EH (cell line): ENCODE results near the gene INF2.
A peak's percentile ranks its signal among the peaks of the same experiment; 100 is the strongest.

Experiments used
- DNase-seq: peaks from one replicate; pipeline ENCODE4 v3.0.0-alpha.2; 2015; ENCODE audit warnings: low read depth

Gene INF2

DNA sequence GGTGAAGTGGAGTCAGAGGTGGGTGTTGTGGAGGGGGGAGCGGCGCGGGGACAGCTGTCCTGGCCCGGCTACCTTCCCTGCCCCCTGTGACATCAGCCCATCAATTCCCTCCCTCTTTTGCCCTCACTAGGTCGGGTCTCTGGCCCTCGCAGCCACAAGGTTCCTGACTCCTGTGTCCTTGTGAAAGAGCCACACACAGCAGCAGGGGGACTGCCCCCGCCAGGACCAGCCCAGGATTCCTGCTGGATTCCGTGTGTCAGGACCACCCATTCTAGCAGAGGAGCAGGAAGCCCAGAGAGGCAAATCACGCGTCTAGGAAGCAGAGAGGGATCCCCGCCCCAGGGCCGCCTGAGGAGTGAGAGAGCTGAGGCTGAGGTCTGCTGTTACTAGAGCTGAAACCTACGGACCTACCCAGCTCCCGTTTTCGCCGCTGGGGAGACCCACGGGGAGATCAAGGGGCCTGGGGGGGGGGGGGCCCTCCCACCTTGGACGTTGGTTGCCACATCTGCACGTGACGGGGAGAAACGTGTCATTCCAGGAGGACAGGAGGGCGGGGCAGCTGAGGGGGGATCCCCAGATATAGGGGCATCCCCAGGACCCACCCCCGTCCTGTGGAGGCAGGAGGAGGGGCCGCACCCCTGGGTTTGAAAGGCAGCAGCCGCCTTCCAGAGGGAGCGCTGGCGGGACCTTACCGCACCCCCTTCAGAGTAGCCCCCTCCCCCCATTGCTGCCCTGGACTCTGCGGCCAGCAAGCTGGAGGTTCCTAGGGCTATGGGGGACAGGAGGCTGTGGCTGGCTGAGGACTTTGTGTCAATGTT is 12.5 kb upstream of the INF2 start:
- DNase-seq = no peak

DNA sequence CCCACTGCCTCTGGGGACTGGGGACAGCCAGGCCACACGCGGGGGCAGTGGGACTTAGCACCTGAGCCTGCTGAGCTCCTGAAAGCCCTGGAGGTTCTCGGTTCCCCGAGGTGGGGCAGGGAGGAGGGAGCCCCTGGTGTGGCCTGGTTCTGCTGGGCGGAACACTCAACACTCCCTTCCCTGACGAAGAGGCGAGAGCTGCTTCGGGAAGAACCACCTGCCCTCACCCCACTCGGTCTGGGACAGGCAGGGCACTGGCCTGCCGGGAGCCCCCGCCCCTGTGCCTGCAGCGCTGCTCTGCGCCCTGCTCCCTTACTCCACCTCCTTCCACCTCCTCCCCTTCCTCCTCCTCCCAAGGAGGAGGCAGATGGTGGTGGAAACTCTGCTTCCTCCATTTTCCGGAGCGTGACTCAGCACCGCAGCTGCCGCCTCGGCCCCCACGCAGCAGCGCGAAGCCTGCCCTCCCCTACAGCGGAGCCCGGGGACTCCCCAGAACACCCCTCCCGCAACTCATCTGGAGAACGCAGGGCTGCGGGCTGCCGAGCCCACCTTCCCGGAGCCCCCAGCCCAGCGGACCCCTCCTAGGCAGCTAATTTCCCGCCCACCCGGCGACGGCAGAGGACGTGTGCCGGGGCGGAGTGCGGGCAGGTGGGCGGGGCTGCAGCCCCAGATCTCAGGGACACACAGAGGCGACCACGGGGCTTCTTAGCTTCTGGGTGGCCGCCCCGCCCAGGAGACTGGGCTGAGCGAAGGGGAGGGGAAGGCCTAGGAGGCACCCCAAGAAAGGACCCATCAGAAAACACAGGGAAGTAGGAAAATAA is 11.7 kb upstream of the INF2 start:
- peak; percentile 87 for DNase-seq

- peak; percentile 50 for DNase-seq
Observed at GRCh38 chr14:104678346-104678745, 11.1 kb upstream of the INF2 start.

DNA sequence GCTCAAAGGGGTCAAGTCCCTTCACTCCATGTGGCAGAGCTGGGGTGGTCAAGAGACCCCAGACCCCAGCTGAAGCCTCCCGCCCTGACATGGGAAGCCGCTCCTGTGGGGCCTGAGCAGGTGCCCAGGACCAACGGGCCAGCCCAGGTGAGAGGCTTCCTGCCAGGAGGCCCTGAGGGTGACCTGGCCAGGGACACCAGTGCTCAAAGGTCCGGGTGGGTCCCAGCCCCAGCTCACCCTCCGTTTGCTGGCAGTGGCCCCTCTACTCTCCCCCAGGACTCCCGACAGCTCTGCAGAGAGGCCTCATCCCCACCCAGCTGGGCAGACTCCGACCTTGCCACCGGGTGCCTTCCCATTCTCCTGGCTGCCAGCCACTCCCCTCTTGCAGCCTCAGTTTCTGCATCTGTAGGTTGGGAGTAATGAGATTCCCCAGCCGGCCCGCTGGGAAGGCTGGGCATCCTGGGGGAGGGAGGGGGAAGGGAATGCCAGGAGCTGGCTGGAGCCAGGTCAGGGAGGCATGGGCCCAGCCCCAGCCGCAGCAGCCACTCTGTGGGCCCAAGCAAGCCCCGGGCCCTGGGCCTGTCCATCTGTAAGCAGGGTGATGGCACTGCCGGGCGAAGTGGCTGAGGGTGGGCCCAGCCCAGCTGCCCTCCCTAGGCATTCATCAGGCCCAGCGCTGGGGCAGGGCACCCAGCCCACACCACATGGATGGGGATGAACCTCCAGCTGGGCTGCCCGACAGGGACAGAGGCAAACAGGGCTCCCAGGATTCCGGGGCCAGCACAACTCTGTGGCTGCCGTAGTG is 10.3 kb upstream of the INF2 start:
- DNase-seq = no peak

- DNase-seq = peak; percentile 84
Observed at GRCh38 chr14:104680056-104680805, 9.2 kb upstream of the INF2 start.

- DNase-seq = peak; percentile 86
Observed at GRCh38 chr14:104680806-104681688, 8.4 kb upstream of the INF2 start.

DNA sequence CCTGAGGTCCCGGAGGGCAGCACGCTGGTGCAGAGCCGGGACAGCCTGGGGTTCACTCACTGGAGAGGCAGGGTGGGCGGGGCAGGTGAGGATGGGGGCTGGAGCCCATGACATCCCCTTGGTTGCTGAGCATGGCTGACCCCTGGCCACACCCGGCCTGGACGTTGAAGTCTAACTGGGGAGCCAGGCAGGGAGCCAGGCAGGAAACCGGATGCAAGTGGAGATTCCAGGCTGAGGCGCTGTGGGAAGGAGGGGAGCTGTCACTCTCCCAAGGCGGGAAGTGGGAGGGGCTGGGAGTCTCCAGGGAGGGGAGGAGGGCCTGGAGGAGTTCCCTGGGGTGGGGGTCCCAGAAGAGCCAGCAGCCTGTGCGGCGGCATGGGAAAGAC is 7.7 kb upstream of the INF2 start:
- DNase-seq = peak; percentile 91

DNA sequence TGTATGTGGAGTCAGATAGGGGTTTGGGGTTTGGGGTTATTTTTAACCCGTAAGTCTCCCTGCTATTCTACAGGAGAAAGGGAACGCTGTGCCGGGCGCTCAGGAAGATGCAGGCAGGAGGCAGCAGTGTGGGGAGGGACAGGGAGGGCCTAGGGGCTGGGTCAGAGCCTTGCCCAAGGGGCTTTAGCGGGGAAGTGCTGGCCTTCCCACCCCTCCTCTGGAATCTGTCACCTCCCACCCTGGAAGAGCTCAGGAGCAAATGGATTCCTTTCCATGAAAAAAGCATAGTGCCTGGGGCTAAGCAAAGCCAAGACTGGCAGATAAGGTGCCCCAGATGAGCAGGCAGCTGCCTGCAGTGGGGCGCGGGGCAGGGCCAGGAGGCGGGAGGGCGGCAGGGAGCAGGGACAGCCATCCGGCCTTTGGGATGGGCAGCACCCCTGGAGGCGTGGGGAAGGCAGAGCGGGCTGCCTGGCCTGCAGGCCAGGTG is 7.3 kb upstream of the INF2 start:
- peak; percentile 81 for DNase-seq

GRCh38 chr14:104683653-104684448 is 5.6 kb upstream of the INF2 start:
- DNase-seq = no peak

DNA sequence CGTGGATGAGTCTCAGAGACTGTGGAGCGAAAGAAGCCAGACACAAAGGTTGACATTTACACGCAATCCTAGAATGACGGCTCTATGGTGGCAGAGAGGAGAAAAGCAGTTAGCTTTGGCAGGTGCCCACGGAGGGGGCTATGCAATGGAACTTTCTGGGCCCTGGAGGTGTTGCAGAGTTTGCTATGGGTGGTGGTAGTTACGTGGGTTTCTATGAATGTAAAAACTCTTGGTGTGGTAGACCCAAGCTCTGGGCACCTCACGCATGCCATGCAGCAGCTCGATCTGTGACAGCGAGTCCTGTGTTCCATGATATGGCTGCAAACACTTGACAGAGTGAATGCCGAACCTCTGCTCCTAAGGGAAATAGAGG is 5.0 kb upstream of the INF2 start:
- no peak for DNase-seq

DNA sequence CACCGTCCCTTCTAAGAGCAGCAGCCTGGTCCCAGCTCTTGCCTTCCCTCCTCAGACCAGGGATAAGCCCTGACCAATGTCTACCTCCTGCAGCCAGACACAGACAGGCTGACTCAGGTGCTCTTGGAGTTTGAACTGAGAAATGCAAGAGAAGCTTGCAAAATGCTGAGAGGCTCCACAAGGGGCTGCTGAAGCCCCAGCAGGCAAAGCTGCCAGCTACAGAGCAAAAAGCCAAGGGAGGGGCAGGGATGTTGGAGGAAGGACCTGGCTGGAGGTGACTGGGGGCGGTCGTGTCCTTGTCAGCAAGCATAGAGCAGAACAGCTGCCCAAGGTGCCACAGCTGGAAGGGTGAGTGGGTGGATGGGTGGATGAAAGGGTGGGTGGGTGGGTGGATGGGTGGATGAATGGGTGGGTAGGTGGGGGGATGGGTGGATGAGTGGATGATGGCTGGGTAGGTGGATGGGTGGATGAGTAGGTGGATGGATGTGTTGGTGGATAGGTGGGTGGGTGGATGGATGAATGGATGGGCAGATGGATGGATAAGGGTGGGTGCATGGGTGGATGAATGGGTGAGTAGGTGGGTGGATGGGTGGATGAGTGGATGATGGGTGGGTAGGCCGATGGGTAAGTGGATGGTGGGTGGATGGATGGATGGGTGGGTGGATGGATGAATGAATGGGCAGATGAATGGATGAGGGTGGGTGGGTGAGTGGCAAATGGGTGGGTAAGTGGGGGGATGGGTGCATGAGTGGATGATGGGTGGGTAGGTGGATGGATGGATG is 4.0 kb upstream of the INF2 start:
- DNase-seq = no peak

GRCh38 chr14:104685998-104686610 is 3.3 kb upstream of the INF2 start:
- no peak for DNase-seq

DNA sequence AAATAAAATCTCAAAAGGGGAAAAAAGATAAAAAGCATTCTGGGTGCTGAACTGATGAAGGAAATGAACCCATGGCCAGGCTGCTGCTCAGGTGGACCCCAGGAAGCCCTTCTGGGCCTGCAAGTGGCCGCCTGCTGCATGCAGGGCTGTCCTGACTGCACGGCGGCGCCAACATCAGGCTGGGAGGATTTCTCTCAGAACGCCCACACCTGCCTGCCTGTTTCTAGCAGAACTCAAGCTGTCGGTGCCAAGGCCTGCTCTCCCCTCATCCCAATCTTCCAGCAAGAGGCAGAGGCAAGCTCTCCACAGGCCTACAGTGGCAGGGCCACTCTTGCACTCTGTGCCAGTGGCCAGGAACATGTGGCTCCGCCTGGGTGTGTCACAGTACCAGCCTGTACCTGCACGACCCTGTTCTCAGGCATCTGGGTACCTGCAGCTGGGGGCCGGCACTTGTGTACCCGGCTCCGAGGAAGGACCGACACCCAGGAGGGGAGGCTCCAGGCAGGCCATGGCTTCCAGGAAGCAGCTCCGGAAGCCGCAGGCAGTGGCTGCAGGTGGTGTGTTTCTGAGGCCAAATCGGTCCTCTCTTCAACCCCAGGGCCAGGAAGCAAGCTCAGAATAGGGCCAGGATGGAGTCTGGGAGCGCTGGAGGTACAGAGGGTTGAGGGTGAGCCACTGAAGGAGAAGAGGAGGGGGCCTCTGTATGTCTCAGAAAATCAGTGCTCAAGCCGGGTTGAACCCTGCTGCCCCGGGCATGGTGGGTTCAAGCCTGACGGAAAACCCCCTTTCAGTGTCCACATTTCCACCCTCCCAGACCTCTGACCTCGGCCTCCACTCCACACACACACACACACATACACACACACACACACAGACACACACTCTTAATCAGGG is 2.5 kb upstream of the INF2 start:
- no peak for DNase-seq

DNA sequence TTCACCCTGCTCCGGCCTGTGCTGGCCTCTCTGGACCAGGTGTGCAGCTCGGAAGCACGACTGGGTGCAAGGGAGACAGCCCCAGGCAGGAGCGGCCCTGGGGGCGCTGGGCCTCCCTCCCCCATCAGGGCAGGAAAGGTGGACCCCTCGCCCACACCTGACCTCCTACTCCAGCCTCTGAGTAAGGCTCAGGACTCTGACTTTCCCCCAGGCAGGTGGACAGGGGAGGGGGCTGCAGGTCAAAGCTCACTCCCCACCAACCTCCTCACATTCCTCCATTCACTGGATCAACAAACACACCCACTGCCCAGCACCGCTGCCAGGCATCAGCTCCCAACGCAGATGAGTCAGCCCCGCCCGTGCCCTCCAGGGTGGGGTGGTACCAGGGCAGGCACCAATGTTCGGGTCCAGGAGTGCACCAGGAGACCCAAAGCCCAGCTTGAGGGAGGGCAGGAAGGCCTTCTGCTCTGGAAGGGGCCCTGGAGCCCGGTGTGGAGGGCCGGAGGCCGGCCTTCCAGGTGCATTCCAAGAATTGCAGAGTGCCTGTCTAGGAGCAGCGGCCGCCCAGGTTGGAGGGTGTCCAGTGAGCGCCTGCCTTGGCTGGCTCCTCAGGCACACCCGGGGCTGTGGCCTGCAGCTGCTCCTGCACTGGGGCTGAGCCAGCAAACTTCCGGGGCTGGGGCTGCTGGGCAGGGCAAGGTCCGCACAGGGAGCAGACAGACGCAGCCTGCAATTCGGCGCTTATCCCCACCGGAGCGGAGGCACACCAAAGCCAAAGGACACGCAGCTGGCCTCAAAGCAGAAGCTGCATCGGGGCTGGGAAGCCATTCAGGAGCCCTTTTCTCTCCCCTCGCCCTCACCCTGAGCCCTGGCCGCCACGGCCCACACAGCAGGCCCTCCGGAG is 1.6 kb upstream of the INF2 start:
- DNase-seq = peak; percentile 60

GRCh38 chr14:104688505-104689108 is 811 bp upstream of the INF2 start:
- peak; percentile 33 for DNase-seq
